Germinal center (tissue), 1 donor: ENCODE measurements around the gene TGFBR3.

Source experiments
- DNase-seq: peaks from one replicate; pipeline ENCODE4 v3.0.0; 2012; ENCODE audit warnings: mixed read lengths, low spot score

TGFBR3 gene

GRCh38 chr1:91635763-91636162 lies 250.2 kb downstream of the TGFBR3 start:
- DNase-seq, result no peak

GRCh38 chr1:91633438-91633837 lies 252.5 kb downstream of the TGFBR3 start:
- no peak for DNase-seq

- no peak for DNase-seq
These were observed 254.1 kb downstream of the TGFBR3 start for GRCh38 chr1:91631718-91632330.

GRCh38 chr1:91630803-91631202 lies 255.1 kb downstream of the TGFBR3 start:
- DNase-seq, result no peak
